Measurements from ENCODE around the gene BDH1. TPM values are rescaled to one million over a fixed set of nuclear protein-coding genes. Genes with fewer than 3 reads are reported as not detected.

BDH1 gene
- polyA plus RNA-seq, 1 of the 3 experiments (the other 2 are of a cell fraction) = 19.8 TPM

- Histone ChIP-seq H3K4me3 (ENCODE audit: low read depth in 2 of 2, low read length in 1 of 2) (no peak overlapping the region), H2AFZ (ENCODE audit: low read depth) (no peak overlapping the region), H3K36me3 (replicated peaks in 1 of 2; ENCODE audit: control insufficient read depth in 1 of 2, insufficient read depth in 2 of 2, low read length in 1 of 2) (no peaks in the 10 kb centered on the region), H3K9me3 (no peaks in the 10 kb centered on the region), H3K4me1 (ENCODE audit: control insufficient read depth in 1 of 2, insufficient read depth in 2 of 2, low read depth in 1 of 2, low read length in 1 of 2) (peaks cover 9 to 42% of the 10 kb centered on the region in 2 experiments; a peak in 3 of 4 replicates), H3K9me2 (no peaks in the 10 kb centered on the region), H3K79me2 (ENCODE audit: insufficient read depth) (no peaks in the 10 kb centered on the region), H4K20me1 (ENCODE audit: insufficient read depth) (no peaks in the 10 kb centered on the region), H3F3A (replicated peaks; ENCODE audit: insufficient read depth) (peaks cover 4% of the 10 kb centered on the region), H3K4me2 (no peak overlapping the region), H3K27me3 (ENCODE audit: insufficient read depth) (no peaks in the 10 kb centered on the region), H3K9ac (no peak overlapping the region), H3K27ac (ENCODE audit: low read depth in 2 of 2, low read length in 1 of 2) (peak overlapping the region in 1 of 2 experiments; percentile 94; a peak in 2 of 4 replicates)
- ChIA-PET POLR2A (interaction anchor here (0.6 to 1.5 kb wide), 5 partner anchors 9 to 224 kb away, joined by 3 to 15 read pairs (median 4); partner anchors contain the start of genes BDH1 and DLG1), CTCF (interaction anchor here (0.6 to 3.6 kb wide), 10 partner anchors 9 to 422 kb away, joined by 3 to 17 read pairs (median 3); partner anchors contain the start of gene BDH1)
- no peak for DNase-seq
- 92% methylated on average over 18 of the region's 18 CpGs for WGBS (ENCODE audit: low lambda C conversion rate)
- no peak for TF ChIP-seq USF2 (IDR thresholded peaks at IDR 0.05; ENCODE audit: borderline replicate concordance, low read depth, low read length)
- no peak for TF ChIP-seq MEF2A (IDR thresholded peaks at IDR 0.05; ENCODE audit: borderline replicate concordance, low read depth)
- no peak for TF ChIP-seq PBX3 (IDR thresholded peaks at IDR 0.05)
- no peak for TF ChIP-seq POLR2AphosphoS5 (IDR thresholded peaks at IDR 0.05; ENCODE audit: low read depth, low read length)
- no peak for TF ChIP-seq RCOR1 (IDR thresholded peaks at IDR 0.05; ENCODE audit: low read length)
- TF ChIP-seq SIN3A (IDR thresholded peaks at IDR 0.05; ENCODE audit: borderline replicate concordance, low read depth, low read length) = no peak
- no peak for TF ChIP-seq RXRA (IDR thresholded peaks at IDR 0.05; ENCODE audit: borderline replicate concordance, low read depth)
- TF ChIP-seq USF1 (IDR thresholded peaks at IDR 0.05; ENCODE audit: borderline replicate concordance, low read depth) = no peak
- no peak for TF ChIP-seq IRF3 (IDR thresholded peaks at IDR 0.05; ENCODE audit: low read depth, low read length)
- no peak for TF ChIP-seq GATA2 (CRISPR knock-in tag; IDR thresholded peaks at IDR 0.05)
- no peak for TF ChIP-seq EZH2phosphoT487 (IDR thresholded peaks at IDR 0.05; ENCODE audit: borderline replicate concordance, low read depth)
- no peak for TF ChIP-seq MXI1 (IDR thresholded peaks at IDR 0.05; ENCODE audit: low read depth, low read length)
- TF ChIP-seq TAF1 (IDR thresholded peaks at IDR 0.05; ENCODE audit: borderline replicate concordance, low read depth, low read length) = no peak
- no peak for TF ChIP-seq YY1 (IDR thresholded peaks at IDR 0.05; ENCODE audit: low read depth)
- no peak for TF ChIP-seq RFX5 (IDR thresholded peaks at IDR 0.05; ENCODE audit: low read length)
- no peak for TF ChIP-seq CTCF (IDR thresholded peaks at IDR 0.05)
- TF ChIP-seq ZBTB33 (IDR thresholded peaks at IDR 0.05; ENCODE audit: borderline replicate concordance, low read depth) = no peak
- TF ChIP-seq REST (IDR thresholded peaks at IDR 0.05; ENCODE audit: low read depth, low read length) = no peak
These were observed 34.2 kb downstream of the BDH1 start for GRCh38 chr3:197521277-197522182.

All from SK-N-SH (cell line).